Erythroblast (primary cell): ENCODE data around the gene DMAC1.

ENCODE experiments used
- GATA1 ChIP-seq: IDR thresholded peaks from 2 replicates; pipeline ENCODE4 v1.6.1; 2011; ENCODE audit warnings: low read depth, mild to moderate bottlenecking, control low read depth, low read length, moderate library complexity
- POLR2A ChIP-seq: IDR thresholded peaks from 2 replicates; pipeline ENCODE4 v1.6.1; 2011; ENCODE audit warnings: mild to moderate bottlenecking, low read length

- TF ChIP-seq POLR2A (no peak), GATA1 (no peak)
Observed at GRCh38 chr9:7827792-7828191, 28.2 kb upstream of the DMAC1 start.
